NCI-H146 treated with DMSO at 0.1 percent for 48 hours (cell line): ENCODE measurements around the gene BTN1A1.
"Not testable (repeated sequence)": the region's sequence is repeated elsewhere in the genome, so short reads cannot be mapped to it uniquely, and the experiment has no call there.

ENCODE experiments used
- DNase-seq: peaks from one replicate; lab custom pipeline; 2025; ENCODE audit not compliant: unreplicated experiment; lab: John Stamatoyannopoulos, UW

Gene BTN1A1

DNA sequence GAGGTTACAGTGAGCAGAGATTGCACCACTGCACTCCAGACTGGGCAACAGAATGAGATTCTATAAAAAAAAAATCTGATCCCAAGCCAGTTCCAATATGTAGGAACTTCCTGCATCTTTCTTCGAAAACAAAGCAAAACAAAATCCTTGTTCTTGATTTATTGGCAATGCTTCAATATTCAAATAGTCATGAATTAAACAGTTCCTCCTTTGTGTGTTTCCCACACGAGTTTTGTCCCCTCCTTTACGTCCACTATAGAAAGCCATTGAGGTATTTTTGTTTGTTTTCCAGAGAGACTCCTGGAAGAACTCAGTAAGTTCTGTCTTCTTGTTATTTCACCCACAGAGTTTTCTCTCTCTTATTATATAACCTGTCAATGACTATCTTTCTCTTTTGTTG is 7.6 kb downstream of the BTN1A1 start:
- DNase-seq, result no peak

DNA sequence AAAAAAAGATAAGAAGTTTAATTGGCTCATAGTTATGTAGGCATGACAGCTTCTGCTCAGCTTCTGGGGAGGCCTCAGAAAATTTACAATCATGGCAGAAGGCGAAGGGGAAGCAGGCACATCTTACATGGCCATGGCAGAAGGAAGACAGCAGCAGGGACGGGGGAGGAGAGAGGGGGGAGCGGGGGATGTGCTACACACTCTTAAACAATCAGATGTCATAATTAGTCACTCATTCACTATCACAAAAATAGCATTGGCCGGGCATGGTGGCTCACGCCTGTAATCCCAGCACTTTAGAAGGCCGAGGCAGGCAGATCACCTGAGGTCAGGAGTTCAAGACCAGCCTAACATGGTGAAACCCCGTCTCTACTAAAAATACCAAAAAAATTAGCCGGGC is 10.9 kb downstream of the BTN1A1 start:
- DNase-seq, result not testable (repeated sequence)

DNA sequence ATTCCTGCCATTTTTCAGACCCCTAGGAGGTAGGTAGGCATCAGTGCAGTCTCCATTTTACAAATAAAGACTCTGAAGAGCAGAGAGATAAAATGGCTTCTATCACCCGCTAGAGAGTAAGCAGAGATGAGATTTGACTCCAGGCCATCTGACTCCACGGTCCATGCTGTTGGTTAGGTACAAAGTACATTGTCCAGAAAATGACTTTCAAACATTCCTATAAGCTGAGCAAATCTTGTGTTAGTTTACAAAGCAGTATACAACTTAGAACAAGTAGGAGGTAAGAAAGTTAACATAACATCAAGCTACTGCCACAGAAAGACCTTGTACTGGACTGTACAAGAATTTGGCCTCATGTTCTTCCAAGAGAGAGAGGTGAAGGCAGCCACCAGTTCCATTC is 14.9 kb downstream of the BTN1A1 start:
- DNase-seq, result no peak

DNA sequence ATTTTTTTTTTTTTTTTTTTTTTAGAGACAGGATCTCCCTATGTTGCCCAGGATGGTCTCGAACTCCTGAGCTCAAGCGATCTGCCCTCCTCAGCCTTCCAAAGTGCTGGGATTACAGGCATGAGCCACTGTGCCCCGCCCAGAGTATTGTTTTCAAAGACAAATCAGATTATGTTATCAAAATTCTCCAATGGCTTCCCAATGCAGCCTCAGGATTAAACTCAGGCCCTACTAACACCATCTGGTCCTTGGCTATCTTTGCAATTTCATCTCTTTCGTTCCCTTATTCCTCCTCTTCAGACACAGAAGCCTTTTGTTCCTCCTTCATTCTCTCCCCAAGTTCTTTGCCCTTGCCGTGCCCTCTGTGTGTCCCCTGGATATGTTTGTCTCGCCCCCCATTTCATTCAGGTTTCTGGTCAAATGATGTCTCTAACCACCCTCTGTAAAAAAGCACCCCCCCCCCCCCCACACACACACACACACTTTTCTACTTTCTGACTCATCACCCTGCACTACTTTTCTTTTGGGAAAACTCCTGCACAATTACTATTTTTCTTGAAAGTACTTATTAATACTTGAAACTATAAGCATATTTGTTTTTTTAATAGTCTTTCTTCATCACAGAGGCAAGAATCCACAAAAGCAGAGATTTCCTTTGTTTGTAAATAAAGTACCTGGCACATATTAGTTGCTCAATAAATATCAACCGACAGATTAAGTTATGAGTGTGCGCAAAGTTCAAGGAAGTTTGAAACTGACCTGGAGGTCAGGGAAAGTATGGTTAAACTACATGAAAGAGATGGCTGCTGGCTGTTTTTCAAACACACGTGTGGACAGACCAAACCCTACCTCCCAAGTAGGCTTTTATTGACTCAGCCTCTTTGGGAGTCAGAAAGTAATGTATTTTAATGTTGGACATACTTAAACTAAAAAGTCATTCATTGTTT is 16.7 kb downstream of the BTN1A1 start:
- DNase-seq, result no peak

DNA sequence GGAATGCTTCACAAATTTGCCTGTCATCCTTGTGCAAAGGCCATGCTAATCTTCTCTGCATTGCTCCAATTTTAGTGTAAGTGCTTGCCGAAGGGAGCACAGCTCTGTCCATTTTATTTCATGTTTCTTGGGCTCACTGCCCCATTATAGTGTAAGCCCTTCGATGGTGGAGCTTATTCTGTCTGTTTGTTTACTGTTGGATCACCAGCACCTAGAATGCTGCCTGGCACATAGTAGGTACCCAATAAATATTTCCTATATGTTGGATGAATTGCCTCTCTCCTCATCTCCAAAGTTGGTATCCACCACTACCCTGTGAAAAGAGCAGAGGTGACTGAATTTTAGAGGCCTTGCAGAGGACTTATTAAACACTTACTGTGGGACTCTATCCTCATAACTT is 19.3 kb downstream of the BTN1A1 start:
- DNase-seq, result no peak

DNA sequence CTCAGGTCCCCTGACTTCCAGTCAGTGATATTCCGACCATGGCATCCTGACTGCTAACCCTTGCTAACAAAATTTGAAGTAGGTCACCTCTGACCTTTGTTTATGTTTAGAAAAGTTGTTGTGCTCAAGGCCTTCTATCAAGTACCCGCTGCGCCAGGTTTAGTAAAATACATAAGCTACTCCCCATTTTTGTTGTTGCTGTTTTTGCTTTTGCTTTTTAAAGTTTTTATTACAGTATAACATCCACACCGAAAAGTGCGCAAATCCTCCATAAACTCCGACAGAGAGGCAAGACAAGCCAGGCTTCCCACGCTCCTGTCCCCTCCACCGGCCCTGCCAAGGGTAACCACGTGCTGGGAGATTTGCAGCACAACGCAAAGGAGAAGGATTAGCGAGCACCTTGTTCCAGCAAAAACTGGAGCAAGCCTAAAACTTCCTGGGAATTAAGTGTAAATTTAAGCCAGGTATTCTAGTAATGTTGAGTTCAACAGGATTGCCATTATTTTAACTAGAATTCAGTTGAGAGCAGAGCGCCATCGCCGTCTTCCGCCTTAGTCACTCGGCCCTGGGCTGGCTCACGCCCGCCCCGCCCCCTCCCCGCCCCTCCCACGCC is 20.2 kb downstream of the BTN1A1 start:
- DNase-seq, result peak; percentile 57

DNA sequence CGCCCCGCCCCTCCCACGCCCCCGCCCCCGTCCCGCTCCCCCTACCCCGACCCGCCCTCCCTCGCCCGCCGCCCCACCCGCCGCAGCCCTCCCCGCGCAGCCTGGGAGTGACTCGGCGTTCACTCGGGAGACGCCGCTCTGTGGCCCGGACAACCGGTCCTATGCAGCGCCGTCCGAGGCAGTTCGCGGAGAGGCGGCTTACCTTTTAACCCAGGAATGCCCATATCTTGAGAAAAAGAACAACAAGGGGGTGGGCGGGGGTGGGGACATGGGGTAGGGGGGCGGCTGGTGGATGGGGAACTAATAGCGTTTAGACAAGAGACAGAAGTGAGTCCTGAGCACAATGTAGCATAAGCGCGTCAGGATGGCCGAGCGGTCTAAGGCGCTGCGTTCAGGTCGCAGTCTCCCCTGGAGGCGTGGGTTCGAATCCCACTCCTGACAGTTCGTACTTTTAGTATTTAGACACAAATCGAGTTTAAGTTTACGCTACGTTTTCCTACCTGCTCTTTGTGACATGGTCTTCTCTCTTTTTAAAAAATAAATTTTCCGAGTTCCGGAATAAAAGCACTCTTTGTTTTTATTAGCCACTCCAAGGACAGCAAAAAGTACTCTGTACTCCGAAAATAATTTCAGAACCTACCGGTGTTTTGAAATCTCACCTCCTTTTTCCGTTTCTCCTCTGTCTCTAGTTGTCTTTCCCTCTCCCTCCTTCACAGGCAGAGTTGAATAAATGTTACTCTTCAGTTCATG is 20.9 kb downstream of the BTN1A1 start:
- DNase-seq, result peak; percentile 76

DNA sequence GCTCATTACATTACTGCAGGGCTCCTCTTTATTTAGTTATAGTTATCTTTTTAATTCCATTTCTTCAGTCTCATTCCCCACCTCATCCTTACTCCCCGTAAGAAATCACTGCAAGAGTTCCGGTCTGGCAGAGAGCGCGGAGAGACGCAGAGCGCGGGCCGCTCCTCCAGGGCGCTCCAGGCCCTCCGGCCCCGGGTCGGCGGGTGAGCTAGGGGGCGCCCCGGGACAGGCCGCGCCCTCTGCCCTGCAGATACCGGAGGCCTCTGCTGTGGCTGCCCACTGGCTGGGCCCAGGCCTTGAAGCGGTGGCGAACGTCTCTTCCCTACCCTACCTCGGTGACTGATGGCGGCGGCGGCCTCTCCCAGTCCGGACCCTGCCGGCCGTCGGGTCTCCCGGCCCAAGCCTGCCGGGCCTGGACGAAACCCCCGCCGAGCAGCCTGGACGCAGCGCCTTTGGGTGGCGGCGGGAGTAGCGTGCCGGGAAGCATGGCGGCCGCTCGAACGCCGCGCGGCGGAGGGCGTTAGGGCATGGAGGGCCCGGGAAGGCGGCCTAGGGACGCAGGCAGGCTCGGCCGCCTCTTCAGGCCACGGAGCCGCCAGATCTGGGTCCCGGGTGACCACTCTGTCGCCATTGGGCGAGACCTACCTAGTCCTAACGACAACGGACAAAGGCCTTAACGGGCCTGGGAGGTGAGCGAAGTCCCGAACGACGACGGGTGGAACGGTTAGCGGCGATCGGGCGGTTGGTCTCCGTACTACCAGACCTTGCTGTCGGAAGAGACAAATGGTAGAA is 21.7 kb downstream of the BTN1A1 start:
- DNase-seq, result peak; percentile 65

DNA sequence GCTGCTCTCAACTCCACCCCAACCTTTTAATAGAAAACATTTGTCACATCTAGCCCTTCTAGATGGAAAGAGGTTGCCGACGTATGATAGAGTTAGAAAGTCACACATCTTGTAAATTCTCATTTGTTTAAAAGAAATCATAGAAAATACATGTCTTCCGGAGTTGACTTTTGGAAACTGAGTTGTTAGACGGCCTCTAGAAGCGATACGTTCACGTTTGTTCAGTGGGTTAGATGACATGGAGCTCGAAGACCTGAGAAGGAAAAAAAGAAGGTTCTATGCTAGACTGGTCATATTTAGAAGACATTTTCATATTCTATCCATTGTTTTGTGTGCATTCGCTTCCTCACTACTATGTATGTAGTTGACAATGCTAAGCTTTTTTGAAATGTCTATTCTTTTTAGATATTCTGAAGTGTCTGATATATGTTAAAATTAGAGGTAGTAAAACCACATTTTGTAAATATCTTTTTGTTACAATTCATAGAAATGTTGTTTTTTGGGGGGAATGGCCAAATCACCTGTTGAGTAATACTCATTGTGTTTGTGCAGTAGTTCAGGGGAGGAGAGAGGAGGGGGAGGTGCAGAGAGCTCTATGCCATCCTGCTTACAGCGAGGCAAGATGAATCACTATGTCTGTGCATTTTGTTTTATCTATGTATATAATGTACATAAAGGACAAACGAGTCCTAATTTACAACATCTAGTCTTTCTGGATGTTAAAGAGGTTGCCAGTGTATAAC is 22.6 kb downstream of the BTN1A1 start:
- not testable (repeated sequence) for DNase-seq

DNA sequence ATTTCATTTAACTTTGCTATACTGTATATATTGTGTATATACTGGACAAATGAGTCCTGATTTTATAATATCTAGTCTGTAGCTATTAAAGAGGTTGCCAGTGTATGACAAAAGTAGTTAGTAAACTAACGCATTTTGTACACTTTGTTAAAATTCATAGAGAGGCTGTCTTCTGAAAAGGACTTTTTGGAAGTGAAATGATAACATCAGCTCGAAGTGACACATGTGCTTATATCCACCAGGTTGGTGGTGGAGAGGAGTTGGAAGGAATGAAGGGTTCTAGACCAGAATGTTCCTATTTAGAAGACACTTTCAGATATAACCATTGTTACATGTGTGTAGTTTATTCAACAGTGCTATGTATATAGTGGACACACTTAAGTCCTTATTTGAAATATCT is 24.2 kb downstream of the BTN1A1 start:
- DNase-seq, result not testable (repeated sequence)

DNA sequence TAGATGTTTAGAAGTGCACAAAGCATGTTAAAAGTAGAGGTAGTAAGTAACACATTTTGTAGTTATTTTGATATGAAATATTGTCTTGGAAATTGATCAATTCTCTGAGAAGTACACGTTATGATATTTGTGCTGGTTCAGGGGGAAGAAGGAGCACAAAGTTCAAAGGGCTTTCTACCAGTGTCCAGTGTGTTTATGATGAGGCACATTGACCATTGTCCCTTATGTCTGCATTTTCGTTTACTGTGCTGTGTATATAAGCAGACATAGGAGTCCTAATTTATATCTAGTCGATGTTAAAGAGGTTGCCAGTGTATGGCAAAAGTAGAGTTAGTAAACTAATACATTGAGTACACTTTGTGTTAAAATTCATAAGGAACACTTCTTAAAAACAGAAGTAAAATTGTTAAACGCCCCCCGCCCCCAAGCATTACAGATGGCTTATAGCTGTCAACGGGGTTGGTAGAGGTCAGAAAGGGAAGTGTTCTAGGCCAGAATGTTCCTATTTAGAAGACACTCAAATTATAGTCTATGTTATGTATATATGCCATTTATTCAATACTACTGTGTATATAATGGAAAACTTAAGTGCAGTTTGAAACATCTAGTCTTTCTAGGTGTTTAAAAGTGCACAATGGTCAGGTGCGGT is 24.7 kb downstream of the BTN1A1 start:
- no peak for DNase-seq

DNA sequence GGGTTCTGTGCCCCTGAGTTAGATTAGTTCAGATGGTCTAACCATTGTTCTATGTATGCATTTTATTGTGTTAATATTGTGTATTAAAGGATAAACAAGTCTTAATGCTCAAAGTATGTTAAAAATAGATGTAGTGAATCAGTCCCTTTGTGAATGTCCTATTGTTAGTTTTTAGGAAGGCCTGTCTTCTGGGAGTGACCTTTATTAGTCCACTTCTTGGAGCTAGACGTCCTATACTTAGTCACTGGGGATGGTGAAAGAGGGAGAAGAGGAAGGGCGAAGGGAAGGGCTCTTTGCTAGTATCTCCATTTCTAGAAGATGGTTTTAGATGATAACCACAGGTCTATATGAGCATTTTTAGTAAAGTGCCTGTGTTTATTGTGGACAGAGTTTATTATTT is 25.7 kb downstream of the BTN1A1 start:
- DNase-seq, result no peak

DNA sequence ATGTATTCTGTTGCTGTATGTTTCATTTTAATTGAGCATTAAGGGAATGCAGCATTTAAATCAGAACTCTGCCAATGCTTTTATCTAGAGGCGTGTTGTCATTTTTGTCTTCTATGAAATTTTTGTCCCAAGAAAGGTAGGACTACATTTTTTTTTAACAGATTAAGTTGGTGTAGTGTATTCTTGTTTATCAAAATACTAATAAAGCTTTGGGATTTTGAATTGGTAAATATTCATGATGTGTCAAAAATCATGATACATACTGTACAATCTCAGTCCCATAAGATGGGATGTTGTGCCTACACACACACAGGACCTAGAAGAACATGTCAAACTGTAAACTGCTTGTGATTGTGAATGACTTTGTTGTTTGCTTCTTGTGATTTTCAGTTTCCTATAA is 26.8 kb downstream of the BTN1A1 start:
- DNase-seq, result no peak

DNA sequence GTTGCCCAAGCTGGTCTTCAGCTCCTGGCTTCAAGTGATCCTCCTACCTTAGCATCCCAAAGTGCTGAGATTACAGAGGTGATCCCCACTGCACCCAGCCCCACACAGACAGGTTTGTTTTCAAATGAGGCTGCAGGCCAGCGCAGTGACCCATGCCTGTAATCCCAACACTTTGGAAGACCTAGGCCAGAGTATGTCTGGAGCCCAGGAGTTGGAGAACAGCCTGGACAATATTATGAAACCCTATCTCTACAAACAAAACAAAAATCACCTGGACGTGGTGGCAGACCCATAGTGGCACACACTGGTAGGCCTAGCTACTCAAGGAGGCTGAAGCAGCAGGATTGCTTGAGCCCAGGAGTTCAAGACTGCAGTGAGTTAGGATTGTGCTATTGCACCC is 30.1 kb downstream of the BTN1A1 start:
- no peak for DNase-seq

DNA sequence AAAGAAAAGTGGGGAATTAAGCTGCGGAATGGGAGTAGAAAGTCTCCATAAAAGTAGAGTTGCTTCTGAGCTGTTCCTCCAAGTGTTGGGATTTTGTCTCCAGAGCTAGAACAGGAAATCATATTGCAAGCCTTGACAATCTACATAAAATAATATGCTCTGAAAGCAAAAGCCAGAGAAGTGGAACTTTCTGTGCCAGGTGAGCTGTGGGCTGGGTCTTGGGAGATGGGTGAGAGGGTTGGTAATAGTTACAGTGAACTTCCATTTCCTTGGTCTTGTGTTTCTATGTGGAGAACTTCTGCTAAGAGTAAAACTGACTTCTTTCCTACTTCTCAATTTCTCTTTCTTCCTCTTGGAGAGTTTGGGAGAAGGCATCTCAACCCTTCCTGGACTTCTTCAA is 31.8 kb downstream of the BTN1A1 start:
- DNase-seq, result no peak

DNA sequence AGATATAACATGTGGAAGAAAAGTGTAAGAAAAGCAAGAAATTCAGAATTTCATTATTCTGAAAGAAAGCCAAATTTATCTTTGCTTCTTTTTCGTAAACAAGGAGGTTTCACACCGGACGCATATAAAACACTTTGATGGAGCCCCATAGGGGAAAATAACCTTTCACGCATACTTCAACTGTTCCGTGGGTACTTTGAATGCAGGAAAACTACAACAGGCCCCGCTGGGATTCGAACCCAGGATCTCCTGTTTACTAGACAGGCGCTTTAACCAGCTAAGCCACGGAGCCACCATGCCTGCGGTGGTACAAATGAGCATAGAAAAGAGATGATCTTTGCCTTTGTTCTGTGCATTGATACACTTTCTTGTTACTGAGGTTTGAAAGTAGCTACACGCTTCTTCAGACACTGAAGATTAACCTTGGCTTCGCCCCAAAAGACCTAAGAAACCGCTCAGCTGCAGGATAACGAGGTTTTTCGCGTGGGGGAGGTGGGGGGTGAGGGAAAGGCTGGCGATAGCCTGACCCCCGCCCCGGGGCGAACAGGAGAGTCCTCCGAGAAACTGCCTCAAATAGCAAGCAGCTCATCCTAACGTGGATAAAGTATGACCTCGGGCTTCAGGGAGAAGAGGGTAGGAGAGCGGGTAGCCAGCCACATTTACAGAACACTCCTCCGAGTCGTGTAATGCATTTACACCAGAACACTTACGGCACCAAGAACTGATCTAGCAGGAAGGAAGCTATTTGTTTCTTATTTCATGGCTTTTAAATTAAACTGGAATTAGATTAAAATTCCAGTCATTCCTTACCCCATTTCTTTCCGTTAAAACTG is 32.8 kb downstream of the BTN1A1 start:
- DNase-seq, result peak; percentile 81

DNA sequence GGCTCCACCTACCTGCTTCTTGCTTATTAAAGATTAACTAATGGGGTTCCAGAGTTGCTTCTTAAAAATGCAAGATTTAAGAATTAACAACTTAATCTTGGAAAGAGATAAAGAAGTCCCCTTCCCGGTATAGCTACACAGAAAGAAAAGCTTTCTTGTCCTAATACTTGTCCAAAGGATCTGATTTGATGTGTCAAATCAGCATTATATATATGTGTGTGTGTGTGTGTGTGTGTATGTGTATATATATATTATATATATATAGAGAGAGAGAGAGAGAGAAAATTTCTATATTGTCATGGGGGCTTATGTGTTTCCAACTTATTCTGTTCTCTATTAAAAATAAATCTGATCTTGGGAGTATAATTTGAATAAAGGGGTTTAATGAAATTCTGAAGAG is 33.4 kb downstream of the BTN1A1 start:
- no peak for DNase-seq

DNA sequence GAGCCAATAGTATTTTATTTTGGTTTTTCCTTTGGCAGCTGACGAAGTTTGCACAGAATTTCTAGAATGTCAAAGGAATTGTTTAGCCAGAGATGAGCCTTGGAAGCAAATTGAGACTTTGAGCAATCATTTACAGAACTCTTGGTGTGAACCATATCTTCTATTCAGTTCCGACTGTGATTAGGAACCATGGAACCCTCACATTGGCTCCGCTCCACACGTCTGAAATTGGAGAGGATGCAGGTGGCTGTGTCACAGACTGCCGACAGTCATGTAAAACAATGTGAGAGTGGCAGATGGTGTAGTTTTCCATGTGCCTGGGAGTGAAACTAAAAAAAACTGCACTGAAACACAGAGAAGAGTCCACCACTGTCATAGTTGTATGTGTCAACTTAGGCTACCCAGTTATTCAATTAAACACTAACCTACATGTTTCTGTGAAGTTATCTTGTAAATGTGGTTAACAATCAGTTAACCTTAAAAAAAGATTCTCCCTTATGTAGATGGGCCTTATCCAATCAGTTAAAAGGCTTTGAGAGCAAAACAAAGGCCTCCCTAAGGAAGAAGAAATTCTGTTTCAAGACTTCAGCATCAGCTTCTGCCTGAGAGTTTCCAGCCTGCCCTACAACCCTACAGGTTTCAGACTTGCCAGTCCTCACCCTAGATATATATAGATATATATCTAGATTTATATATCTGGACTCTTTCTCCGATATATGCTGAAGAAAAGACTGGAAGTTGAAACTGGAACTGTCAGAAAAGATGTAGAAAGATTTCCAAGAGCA is 34.8 kb downstream of the BTN1A1 start:
- peak; percentile 7 for DNase-seq
